ENCODE measurements around the gene SMAD1. TPM values are rescaled to one million over a fixed set of nuclear protein-coding genes. Genes with fewer than 3 reads are reported as not detected.

The SMAD1 gene
- polyA plus RNA-seq, 1 donor: 60.0 TPM

DNA sequence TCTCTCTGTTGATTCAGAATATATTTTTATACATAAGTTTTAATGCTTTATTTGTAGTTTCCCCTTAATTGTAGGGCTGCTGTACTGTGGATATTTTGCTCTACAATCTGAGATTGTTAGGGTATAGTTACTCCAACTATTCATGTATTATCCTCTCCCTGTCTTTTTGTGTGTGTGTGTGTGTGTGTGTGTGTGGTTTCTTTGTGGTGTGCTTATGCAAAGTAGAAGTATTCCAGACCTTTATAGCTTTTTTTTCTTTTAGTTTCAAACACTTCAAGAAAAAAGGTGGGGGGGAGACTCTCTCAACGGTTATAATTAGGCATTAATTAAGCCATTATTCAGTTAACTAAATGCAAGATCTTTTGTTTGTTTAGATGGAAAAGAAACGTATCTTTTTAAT lies 6.7 kb downstream of the SMAD1 start:
- DNase-seq (ENCODE audit: low read depth): no peak

GRCh38 chr4:145489556-145489955 lies 7.9 kb downstream of the SMAD1 start:
- DNase-seq (ENCODE audit: low read depth): no peak

DNA sequence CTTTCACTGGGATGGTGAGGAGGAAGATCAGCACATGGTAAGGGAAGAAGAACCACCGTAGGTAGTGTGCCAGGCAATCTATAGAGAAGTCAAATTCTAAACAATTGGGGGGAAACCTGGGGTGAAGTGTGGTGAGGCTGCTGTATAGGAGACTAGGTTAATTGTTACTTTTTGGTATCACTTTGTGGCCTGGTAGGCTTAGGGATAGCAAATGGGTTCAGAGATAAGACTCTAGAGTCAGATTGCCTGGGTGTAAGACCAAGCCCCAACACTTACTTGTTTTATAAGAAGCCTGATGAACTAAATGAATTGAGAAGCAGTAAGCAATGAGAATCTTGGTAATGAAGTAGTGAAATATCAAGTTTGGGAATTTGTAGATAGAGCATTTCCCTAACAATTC lies 8.7 kb downstream of the SMAD1 start:
- DNase-seq (ENCODE audit: low read depth): no peak

DNA sequence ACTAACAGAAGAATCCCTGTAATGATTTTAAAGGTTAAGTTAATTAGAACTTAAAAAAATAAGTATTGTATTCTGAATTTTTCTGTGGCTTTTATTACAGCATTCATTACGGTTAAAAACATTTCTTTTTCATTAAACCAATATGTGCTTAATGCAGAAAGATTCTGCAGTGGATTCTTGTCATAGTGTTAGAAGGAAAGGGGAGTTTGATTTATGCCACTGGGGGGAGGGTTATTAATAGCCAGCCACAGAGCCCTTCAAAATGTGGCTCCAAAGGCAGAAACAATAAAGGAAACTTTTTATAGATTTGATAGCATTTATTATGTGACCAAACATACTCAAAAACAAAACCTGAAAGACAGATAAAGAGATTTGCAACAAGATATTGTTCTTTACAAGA lies 9.1 kb downstream of the SMAD1 start:
- no peak for DNase-seq (ENCODE audit: low read depth)

DNA sequence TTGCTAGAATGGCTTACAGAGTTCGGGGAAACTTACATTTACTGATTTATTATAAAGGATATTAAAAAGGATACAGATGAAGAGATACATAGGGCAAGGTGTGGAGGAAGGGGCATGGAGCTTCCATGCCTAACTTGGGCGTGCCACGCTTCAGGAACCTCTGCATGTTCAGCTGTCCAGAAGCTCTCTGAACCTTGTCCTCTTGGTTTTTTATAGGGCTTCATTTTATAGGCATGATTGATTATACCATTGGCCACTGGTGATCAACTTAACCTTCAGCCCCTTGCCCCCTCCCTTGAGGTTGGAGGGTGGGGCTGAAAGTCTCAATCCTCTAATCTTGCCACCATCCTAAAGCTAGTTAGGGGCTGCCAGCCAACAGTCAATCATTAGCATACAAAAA lies 10.7 kb downstream of the SMAD1 start:
- DNase-seq (ENCODE audit: low read depth): no peak

DNA sequence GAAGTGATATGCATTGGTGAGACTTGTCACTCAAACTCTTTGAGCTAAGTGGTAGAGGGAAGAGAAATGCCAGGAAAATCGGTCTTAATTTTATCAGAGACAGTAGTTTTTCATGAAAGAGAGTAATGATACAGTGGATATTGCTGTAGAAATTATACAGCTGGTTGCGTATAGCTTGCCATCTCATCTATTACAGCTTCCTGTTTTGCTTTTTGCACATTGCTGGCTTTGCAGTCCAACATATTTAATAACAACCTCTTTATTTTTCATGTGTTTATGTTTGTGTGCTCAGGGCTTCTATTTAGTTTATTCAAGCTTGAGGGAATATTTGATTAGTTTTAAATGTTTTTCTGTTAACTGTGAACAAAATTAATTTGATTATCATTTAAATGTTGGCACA lies 11.5 kb downstream of the SMAD1 start:
- no peak for DNase-seq (ENCODE audit: low read depth)

DNA sequence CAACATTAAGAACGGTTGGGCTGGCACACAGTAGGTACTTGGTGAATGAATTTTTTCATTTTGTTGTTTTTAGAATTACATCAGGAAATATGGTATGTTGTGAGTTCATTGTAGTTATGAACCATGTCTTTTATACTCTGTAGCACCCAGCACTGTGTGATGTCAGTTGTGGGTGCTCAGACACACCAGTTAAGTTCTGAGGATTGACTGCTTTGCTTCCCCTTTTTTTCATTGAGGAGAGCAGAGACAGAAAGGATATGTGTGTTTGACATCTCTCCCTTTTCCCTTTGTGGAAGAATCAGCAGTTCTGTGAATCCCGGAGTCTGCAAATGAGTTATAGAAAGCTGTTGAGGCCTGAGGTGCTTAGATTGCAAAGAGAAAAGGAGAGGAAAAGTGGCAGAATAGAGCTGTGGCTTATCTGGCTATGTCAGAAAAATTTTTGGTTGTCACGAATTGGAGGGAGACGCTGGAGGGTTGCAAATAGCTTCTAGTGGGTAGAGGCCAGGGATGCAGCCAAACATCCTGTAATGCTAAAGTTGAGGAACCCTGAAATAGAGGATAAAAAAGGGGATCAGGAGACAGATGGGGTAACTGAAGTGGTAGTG lies 13.1 kb downstream of the SMAD1 start:
- no peak for DNase-seq (ENCODE audit: low read depth)

DNA sequence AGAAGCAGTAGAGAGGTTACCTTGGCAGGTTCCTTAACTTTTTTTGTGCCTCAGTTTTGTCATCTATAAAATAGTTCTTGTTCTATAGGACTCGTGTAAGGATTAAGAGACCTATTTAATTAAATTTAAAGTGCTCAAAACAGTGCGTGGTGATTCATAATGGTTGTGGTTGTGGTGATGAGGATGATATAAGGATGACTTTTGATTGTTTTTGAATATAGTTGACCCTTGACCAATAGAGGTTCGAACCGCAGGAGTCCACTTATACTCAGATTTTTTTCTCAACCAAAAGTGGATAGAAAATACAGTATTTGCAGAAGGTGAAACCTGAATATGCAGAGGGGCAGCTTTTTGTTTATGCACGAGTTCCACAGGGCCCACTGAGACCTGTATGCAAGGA lies 14.6 kb downstream of the SMAD1 start:
- no peak for DNase-seq (ENCODE audit: low read depth)

GRCh38 chr4:145497199-145498149 lies 15.8 kb downstream of the SMAD1 start:
- no peak for DNase-seq (ENCODE audit: low read depth)

DNA sequence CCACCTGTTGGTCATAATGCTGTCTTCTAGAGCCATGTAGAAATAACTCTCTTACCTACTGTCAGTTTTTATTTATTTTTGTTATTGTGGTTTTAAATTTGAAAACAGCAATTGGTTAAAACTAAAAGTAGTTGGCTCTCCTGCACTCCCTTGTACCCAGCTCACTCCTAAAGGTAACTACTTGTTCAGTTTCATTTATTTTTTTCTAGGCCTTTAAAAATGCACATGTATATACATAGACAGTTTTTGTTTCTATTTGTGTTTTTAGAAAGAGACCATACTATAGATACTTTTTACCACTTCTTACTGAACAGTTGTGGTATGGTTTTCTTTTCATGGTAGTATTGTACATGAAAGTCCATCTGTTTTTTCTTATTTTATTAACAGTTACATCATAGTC lies 16.8 kb downstream of the SMAD1 start:
- no peak for DNase-seq (ENCODE audit: low read depth)

- DNase-seq (ENCODE audit: low read depth): no peak
These were observed 19.5 kb downstream of the SMAD1 start for GRCh38 chr4:145501051-145501660.

DNA sequence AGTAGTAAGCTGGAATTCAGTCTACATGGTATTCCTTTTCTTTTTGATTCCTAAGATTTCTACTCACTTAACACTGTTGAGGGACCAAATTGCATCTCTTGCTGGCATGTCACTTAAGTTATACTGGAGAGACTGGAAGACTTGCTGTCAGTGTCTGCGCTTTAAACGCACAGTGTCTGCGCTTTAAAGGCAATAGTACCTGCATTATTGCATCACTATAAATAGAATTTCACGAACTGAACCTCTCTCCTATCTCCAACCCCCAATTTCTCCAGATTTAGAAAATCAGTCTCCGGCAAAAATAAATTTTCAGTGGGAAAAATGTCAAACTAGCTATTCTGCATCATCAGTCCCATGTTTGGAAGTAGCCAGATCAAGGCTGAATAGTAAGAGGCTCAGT lies 21.2 kb downstream of the SMAD1 start:
- DNase-seq (ENCODE audit: low read depth): no peak

DNA sequence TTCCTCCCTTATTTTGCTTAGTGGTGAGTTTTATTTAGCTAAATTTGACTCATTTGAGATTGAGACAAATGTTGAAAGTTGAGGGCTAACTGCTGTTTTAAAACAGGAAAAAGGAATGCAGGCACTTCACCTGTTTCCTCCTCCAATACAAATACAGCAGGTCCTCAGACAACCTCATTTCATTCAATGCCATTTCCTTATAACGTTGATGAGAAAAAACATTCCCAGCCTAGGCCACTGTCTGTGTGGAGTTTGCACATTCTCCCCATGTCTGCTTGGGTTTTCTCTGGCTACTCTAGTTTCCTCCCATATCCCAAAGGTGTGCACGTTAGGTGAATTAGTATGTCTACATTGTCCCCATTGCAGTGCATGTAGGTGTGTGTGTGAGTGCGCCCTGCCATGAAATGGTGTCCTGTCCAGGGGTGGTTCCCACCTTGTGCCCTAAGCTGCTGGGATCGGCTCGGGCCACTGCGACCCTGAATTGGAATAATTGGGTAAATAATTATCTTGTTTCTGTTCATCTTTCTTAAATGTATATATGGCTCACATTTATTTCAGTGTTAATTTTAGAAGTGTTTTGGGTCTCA lies 21.9 kb downstream of the SMAD1 start:
- DNase-seq (ENCODE audit: low read depth): no peak

GRCh38 chr4:145505995-145506394 lies 24.3 kb downstream of the SMAD1 start:
- no peak for DNase-seq (ENCODE audit: low read depth)

- no peak for DNase-seq (ENCODE audit: low read depth)
These were observed 26.0 kb downstream of the SMAD1 start for GRCh38 chr4:145507636-145508035.

DNA sequence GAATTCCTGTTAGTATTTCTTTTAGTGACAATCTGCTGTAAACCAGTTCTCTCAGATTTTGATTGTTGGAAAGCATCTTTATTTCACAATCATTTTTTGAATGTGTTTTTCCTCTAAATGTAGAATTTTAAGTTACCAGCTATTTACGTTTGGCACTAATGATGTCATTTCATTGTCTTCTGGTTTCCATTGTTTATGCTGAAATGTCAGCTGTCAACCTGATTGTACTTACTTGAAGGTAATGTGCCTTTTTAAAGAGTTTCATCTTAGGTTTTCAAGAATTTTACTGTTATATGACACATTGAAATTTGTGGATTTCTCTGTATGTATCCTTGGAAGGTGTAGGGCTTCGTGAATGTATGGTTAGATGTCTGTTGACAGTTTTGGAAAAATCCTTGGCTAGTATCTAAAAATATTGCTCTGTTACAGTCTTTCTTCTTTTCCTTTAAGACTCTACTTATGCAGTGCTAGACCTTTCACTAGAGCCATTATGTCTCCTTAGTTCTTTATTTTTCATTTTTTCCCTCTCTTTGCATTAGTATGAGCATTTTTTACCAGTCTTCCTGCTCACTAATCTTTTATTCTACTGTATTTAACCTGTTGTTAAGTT lies 30.4 kb downstream of the SMAD1 start:
- DNase-seq (ENCODE audit: low read depth): no peak

GRCh38 chr4:145513020-145513621 lies 31.5 kb downstream of the SMAD1 start:
- DNase-seq (ENCODE audit: low read depth): no peak

DNA sequence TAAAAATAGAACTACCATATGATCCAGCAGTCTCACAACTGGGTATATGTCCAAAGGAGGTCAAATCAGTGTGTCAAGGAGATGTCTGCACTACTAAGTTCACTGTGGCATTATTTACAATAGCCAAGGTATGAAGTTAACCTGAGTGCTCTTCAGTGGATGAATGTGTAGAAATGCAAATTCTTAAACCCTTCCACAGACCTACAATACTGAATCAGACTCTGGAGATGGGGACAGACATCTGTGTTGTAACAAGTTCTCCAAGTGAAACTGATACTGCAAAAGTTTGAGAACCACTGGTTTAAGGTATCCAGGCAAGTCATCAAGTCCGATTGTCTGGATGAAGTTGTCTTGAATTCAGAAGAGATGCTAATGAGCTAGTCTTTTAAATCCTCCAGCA lies 38.5 kb downstream of the SMAD1 start:
- DNase-seq (ENCODE audit: low read depth): no peak

GRCh38 chr4:145521282-145521681 lies 39.6 kb downstream of the SMAD1 start:
- no peak for DNase-seq (ENCODE audit: low read depth)

DNA sequence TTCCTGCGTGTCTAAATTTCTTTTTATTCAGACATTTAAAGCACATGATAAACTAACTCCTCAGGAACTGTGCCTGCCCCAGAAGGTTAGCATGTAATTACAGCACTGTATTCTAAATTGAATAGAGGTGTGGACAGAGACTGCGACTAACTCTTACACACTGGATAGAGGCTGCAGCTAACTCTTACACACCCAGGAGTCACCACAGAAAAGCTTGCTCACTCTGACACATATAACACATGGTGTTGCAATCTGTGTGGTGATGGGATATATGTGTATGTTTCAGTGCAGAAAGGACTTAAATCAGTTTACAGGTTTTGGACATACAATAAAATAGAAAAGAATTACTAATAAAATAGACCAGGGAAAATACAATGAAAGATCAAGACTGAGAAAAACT lies 41.5 kb downstream of the SMAD1 start:
- no peak for DNase-seq (ENCODE audit: low read depth)

GRCh38 chr4:145524552-145524951 lies 42.9 kb downstream of the SMAD1 start:
- no peak for DNase-seq (ENCODE audit: low read depth)

DNA sequence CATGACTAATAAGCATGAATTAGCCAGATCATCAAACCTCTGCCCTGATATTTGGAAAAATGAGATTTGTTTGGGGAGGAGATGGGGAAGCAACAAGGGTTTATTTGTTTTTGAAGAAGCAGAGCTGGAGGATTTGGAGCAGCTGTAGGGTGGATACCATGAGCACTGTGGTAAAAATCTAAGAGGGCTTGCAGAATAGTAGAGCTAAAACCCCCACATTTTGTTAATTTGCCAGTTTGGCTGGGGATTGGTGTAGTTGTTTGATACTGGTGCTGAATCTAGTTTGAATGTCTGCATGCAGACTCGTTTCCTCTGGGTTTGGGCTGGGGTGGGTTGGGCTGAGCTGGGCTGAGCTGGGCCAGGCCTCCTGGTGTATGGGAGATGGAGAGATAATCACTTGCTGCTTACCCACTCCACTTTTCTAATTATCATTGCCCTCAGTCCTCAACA lies 43.7 kb downstream of the SMAD1 start:
- no peak for DNase-seq (ENCODE audit: low read depth)

All from forelimb muscle (tissue), 1 donor.